Stimulated activated CD8-positive, alpha-beta memory T cell treated with anti-CD3 and anti-CD28 coated beads, Interleukin-12 subunit alpha, Interleukin-12 subunit beta, amount 100 ng/mL, for 1 hour (primary cell): ENCODE measurements around the gene RIN3.

Source experiments
- DNase-seq: peaks from one replicate; pipeline ENCODE4 v3.0.0-alpha.2; 2020; ENCODE audit warnings: low read depth

RIN3 gene

GRCh38 chr14:92555465-92556111 is 42.0 kb downstream of the RIN3 start:
- no peak for DNase-seq

- no peak for DNase-seq
Observed at GRCh38 chr14:92556255-92556741, 42.7 kb downstream of the RIN3 start.

- DNase-seq, result no peak
Observed at GRCh38 chr14:92556863-92557543, 43.4 kb downstream of the RIN3 start.

GRCh38 chr14:92557544-92557912 is 43.9 kb downstream of the RIN3 start:
- no peak for DNase-seq

- no peak for DNase-seq
Observed at GRCh38 chr14:92558319-92558718, 44.7 kb downstream of the RIN3 start.

- no peak for DNase-seq
Observed at GRCh38 chr14:92559486-92559885, 45.9 kb downstream of the RIN3 start.

- no peak for DNase-seq
Observed at GRCh38 chr14:92560106-92560865, 46.7 kb downstream of the RIN3 start.

- no peak for DNase-seq
Observed at GRCh38 chr14:92561906-92562479, 48.4 kb downstream of the RIN3 start.

- no peak for DNase-seq
Observed at GRCh38 chr14:92563359-92563758, 49.8 kb downstream of the RIN3 start.

GRCh38 chr14:92563765-92564285 is 50.2 kb downstream of the RIN3 start:
- no peak for DNase-seq

- DNase-seq, result no peak
Observed at GRCh38 chr14:92564344-92565039, 50.9 kb downstream of the RIN3 start.

GRCh38 chr14:92565040-92565717 is 51.6 kb downstream of the RIN3 start:
- DNase-seq, result no peak

GRCh38 chr14:92565718-92566115 is 52.1 kb downstream of the RIN3 start:
- no peak for DNase-seq

GRCh38 chr14:92567173-92567725 is 53.7 kb downstream of the RIN3 start:
- DNase-seq, result no peak

GRCh38 chr14:92568621-92569479 is 55.3 kb downstream of the RIN3 start:
- DNase-seq, result no peak

- no peak for DNase-seq
Observed at GRCh38 chr14:92570674-92571262, 57.2 kb downstream of the RIN3 start.

GRCh38 chr14:92572050-92572449 is 58.5 kb downstream of the RIN3 start:
- no peak for DNase-seq

GRCh38 chr14:92573761-92574498 is 60.3 kb downstream of the RIN3 start:
- no peak for DNase-seq
